Neural cell (in vitro differentiated cells): ENCODE data around the gene DHX34. TPM values are rescaled to one million over a fixed set of nuclear protein-coding genes. Genes with fewer than 3 reads are reported as not detected.

Source experiments
- H2AFZ ChIP-seq: fragments of 200-600, 300-800 bp; sonication (generic), shearing (Covaris generic); 2 replicates; pipeline ENCODE4 v1.6.0; 2014; ENCODE audit warnings: low read depth, mild to moderate bottlenecking, antibody characterized with exemption, low read length, moderate library complexity
- H3F3A ChIP-seq: fragments of 200-600 bp; shearing (Covaris generic); 2 replicates; pipeline ENCODE4 v1.6.1; 2016; ENCODE audit warnings: mild to moderate bottlenecking, moderate library complexity, mixed read lengths, antibody characterized with exemption, low read length; ENCODE audit not compliant: insufficient read depth, poor library complexity, severe bottlenecking
- H3K27ac ChIP-seq: fragments of 200-600, 300-800 bp; sonication (generic), shearing (Covaris generic); 2 replicates; pipeline ENCODE4 v1.5.1; 2014; ENCODE audit warnings: mild to moderate bottlenecking, low read length, moderate library complexity
- H3K27me3 ChIP-seq: fragments of 300-800, 200-600 bp; sonication (generic), shearing (Covaris generic); 2 replicates; pipeline ENCODE4 v1.6.0; 2014; ENCODE audit warnings: mild to moderate bottlenecking, low read depth, low read length, moderate library complexity; ENCODE audit not compliant: insufficient read depth
- H3K36me3 ChIP-seq: fragments of 300-800, 200-600 bp; sonication (generic), shearing (Covaris generic); 2 replicates; pipeline ENCODE4 v1.5.1; 2014; ENCODE audit warnings: mild to moderate bottlenecking, antibody characterized with exemption, low read length, moderate library complexity; ENCODE audit not compliant: insufficient read depth
- H3K4me2 ChIP-seq: fragments of 300-800, 200-600 bp; sonication (generic), shearing (Covaris generic); 2 replicates; pipeline ENCODE4 v1.6.0; 2014; ENCODE audit warnings: mild to moderate bottlenecking, low read length
- H3K4me3 ChIP-seq: fragments of 300-800, 200-600 bp; sonication (generic), shearing (Covaris generic); 2 replicates; pipeline ENCODE4 v1.5.1; 2014; ENCODE audit warnings: mild to moderate bottlenecking, low read length, moderate library complexity
- H3K79me2 ChIP-seq: fragments of 200-600 bp; shearing (Covaris generic); replicated peaks from 2 replicates; pipeline ENCODE4 v1.6.0; 2014; ENCODE audit warnings: mild to moderate bottlenecking, low read length, moderate library complexity; ENCODE audit not compliant: insufficient read depth
- H3K9ac ChIP-seq: fragments of 300-800, 200-600 bp; sonication (generic), shearing (Covaris generic); 2 replicates; pipeline ENCODE4 v1.6.1; 2016; ENCODE audit warnings: mild to moderate bottlenecking, low read length, mixed read lengths
- H3K9me2 ChIP-seq: fragments of 200-600 bp; shearing (Covaris generic); 2 replicates; pipeline ENCODE4 v1.6.1; 2016; ENCODE audit warnings: mild to moderate bottlenecking, low read length, mixed read lengths; ENCODE audit not compliant: insufficient read depth
- H3K9me3 ChIP-seq: fragments of 200-600, 300-800 bp; sonication (generic), shearing (Covaris generic); 2 replicates; pipeline ENCODE4 v1.6.1; 2016; ENCODE audit warnings: mild to moderate bottlenecking, mixed run types, low read length, moderate library complexity, mixed read lengths
- H4K20me1 ChIP-seq: fragments of 200-600 bp; shearing (Covaris generic); 2 replicates; pipeline ENCODE4 v1.6.1; 2016; ENCODE audit warnings: mild to moderate bottlenecking, mixed run types; ENCODE audit not compliant: insufficient read depth
- CTCF ChIP-seq: fragments of 450-650 bp; IDR thresholded peaks from 2 replicates; pipeline ENCODE4 v1.5.1; 2014; ENCODE audit warnings: antibody characterized with exemption, mild to moderate bottlenecking, moderate library complexity; ENCODE audit not compliant: poor library complexity, severe bottlenecking
- EP300 ChIP-seq: fragments of 450-650 bp; conservative IDR thresholded peaks from 2 replicates; pipeline ENCODE4 v1.6.1; 2014; ENCODE audit warnings: antibody characterized with exemption, mild to moderate bottlenecking, moderate library complexity; ENCODE audit not compliant: poor library complexity, severe bottlenecking
- EZH2 ChIP-seq: fragments of 200-600, 300-800 bp; shearing (Covaris generic), sonication (generic); IDR thresholded peaks from 2 replicates; pipeline ENCODE4 v1.6.1; 2014; ENCODE audit warnings: antibody characterized with exemption, low read length, borderline replicate concordance, mild to moderate bottlenecking; ENCODE audit not compliant: insufficient read depth, poor library complexity, severe bottlenecking
- MXI1 ChIP-seq: fragments of 450-650 bp; conservative IDR thresholded peaks from 2 replicates; pipeline ENCODE4 v1.6.1; 2014; ENCODE audit warnings: antibody characterized with exemption, mild to moderate bottlenecking; ENCODE audit not compliant: poor library complexity, severe bottlenecking
- RAD21 ChIP-seq: fragments of 450-650 bp; conservative IDR thresholded peaks from 2 replicates; pipeline ENCODE4 v1.6.1; 2014; ENCODE audit warnings: antibody characterized with exemption, mild to moderate bottlenecking, moderate library complexity
- SMC3 ChIP-seq: fragments of 450-650 bp; conservative IDR thresholded peaks from 2 replicates; pipeline ENCODE4 v1.6.1; 2014; ENCODE audit warnings: antibody characterized with exemption, mild to moderate bottlenecking, moderate library complexity; ENCODE audit not compliant: poor library complexity
- TAF1 ChIP-seq: IDR thresholded peaks from 2 replicates; pipeline ENCODE4 v1.6.1; 2012; ENCODE audit warnings: low read depth
- polyA plus RNA-seq: library from polyadenylated mRNA; depleted of rRNA; stranded (reverse); fragments of >200 nt; gene quantifications from 2 replicates; pipeline ENCODE4 v1.2.3, GENCODE V29; 2014
- TF ChIP-seq, protein P1 (sequence below): IDR thresholded peaks from 2 replicates; pipeline ENCODE4 v1.6.1; 2012; ENCODE audit warnings: borderline replicate concordance

The DHX34 gene
- polyA plus RNA-seq, 1 donor from 2014 or later, result 11.7 TPM

- Histone ChIP-seq H3K27me3 (no peaks in the 10 kb centered on the region), H3K9ac (no peak overlapping the region), H3F3A (no peaks in the 10 kb centered on the region), H3K4me2 (no peak overlapping the region), H4K20me1 (no peaks in the 10 kb centered on the region), H3K4me3 (no peak overlapping the region), H3K36me3 (no peaks in the 10 kb centered on the region), H3K79me2 (no peaks in the 10 kb centered on the region), H2AFZ (no peak overlapping the region), H3K9me3 (no peaks in the 10 kb centered on the region), H3K27ac (no peak overlapping the region), H3K9me2 (no peaks in the 10 kb centered on the region)
- no peak for TF ChIP-seq SMC3
- no peak for TF ChIP-seq CTCF
- TF ChIP-seq, protein P1, sequence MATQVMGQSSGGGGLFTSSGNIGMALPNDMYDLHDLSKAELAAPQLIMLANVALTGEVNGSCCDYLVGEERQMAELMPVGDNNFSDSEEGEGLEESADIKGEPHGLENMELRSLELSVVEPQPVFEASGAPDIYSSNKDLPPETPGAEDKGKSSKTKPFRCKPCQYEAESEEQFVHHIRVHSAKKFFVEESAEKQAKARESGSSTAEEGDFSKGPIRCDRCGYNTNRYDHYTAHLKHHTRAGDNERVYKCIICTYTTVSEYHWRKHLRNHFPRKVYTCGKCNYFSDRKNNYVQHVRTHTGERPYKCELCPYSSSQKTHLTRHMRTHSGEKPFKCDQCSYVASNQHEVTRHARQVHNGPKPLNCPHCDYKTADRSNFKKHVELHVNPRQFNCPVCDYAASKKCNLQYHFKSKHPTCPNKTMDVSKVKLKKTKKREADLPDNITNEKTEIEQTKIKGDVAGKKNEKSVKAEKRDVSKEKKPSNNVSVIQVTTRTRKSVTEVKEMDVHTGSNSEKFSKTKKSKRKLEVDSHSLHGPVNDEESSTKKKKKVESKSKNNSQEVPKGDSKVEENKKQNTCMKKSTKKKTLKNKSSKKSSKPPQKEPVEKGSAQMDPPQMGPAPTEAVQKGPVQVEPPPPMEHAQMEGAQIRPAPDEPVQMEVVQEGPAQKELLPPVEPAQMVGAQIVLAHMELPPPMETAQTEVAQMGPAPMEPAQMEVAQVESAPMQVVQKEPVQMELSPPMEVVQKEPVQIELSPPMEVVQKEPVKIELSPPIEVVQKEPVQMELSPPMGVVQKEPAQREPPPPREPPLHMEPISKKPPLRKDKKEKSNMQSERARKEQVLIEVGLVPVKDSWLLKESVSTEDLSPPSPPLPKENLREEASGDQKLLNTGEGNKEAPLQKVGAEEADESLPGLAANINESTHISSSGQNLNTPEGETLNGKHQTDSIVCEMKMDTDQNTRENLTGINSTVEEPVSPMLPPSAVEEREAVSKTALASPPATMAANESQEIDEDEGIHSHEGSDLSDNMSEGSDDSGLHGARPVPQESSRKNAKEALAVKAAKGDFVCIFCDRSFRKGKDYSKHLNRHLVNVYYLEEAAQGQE, result no peak
- no peak for TF ChIP-seq RAD21
- no peak for TF ChIP-seq EP300
- no peak for TF ChIP-seq TAF1
Measured at GRCh38 chr19:47322058-47322457, 27.1 kb upstream of the DHX34 start.

GRCh38 chr19:47323409-47323808 lies 25.7 kb upstream of the DHX34 start:
- TF ChIP-seq EP300, result no peak
- Histone ChIP-seq H3K27ac (no peak overlapping the region), H2AFZ (no peak overlapping the region), H3K9ac (no peak overlapping the region), H3K9me2 (no peaks in the 10 kb centered on the region), H4K20me1 (no peaks in the 10 kb centered on the region), H3K27me3 (no peaks in the 10 kb centered on the region), H3K4me3 (no peak overlapping the region), H3K4me2 (no peak overlapping the region), H3K79me2 (no peaks in the 10 kb centered on the region), H3K9me3 (no peaks in the 10 kb centered on the region), H3F3A (no peaks in the 10 kb centered on the region), H3K36me3 (no peaks in the 10 kb centered on the region)

DNA sequence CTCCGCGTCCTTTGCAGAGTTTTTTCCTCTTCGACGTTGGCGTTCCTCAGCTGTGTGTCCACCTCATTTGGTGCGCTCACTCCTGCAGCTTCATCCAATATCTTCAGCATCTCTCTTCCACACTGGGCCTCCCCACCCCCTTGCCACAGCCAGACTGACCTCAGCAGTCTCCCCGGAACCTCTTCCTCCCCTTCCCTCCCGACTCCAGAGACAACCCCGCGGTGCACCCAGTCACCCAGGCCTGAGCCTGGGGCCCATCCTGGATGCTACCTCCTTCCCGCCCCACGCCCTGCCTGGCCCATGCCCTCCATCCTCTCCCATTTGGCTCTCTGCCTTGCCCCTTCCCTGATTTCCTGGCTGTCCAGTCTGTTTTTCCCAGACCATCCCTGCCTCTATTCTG lies 25.2 kb upstream of the DHX34 start:
- Histone ChIP-seq H3K27ac (no peak overlapping the region), H3K27me3 (no peaks in the 10 kb centered on the region), H3K4me3 (no peak overlapping the region), H4K20me1 (no peaks in the 10 kb centered on the region), H3K36me3 (no peaks in the 10 kb centered on the region), H3K9me2 (no peaks in the 10 kb centered on the region), H3K9ac (no peak overlapping the region), H3K4me2 (no peak overlapping the region), H3K79me2 (no peaks in the 10 kb centered on the region), H2AFZ (no peak overlapping the region), H3K9me3 (no peaks in the 10 kb centered on the region), H3F3A (no peaks in the 10 kb centered on the region)
- TF ChIP-seq MXI1 (no peak), EZH2 (no peak), CTCF (no peak), EP300 (no peak), TAF1 (no peak), RAD21 (no peak), SMC3 (no peak)
- TF ChIP-seq, protein P1, result no peak
